Fibroblast of upper back skin (primary cell): ENCODE measurements around the gene FAM222B.
A peak's percentile ranks its signal among the peaks of the same experiment; 100 is the strongest.
"Not testable (repeated sequence)": the region's sequence is repeated elsewhere in the genome, so short reads cannot be mapped to it uniquely, and the experiment has no call there.

ENCODE experiments used
- DNase-seq: peaks from one replicate; pipeline ENCODE4 v3.0.0-alpha.2; 2013

FAM222B gene

GRCh38 chr17:28744104-28744971 is 98.3 kb downstream of the FAM222B start:
- peak; percentile 42 for DNase-seq

GRCh38 chr17:28743243-28744103 is 99.1 kb downstream of the FAM222B start, which contains the start of gene TRAF4:
Gene TRAF4 (plus strand): TSS chr17:28744011. CDS start chr17:28744113, 102 bp downstream.
- DNase-seq, result peak; percentile 87

- DNase-seq, result no peak
These were observed 100.9 kb downstream of the FAM222B start for GRCh38 chr17:28741358-28742349.

GRCh38 chr17:28740406-28741357 is 101.9 kb downstream of the FAM222B start:
- DNase-seq, result no peak

- DNase-seq, result no peak
These were observed 103.8 kb downstream of the FAM222B start for GRCh38 chr17:28738680-28739384.

- no peak for DNase-seq
These were observed 104.6 kb downstream of the FAM222B start for GRCh38 chr17:28737770-28738679.

- no peak for DNase-seq
These were observed 105.3 kb downstream of the FAM222B start for GRCh38 chr17:28737316-28737715.

- DNase-seq, result not testable (repeated sequence)
These were observed 106.4 kb downstream of the FAM222B start for GRCh38 chr17:28735913-28736769.

GRCh38 chr17:28735242-28735722 is 107.3 kb downstream of the FAM222B start:
- no peak for DNase-seq

- no peak for DNase-seq
These were observed 107.8 kb downstream of the FAM222B start for GRCh38 chr17:28734712-28735241.

- no peak for DNase-seq
These were observed 109.2 kb downstream of the FAM222B start for GRCh38 chr17:28733346-28733745.

GRCh38 chr17:28729950-28730330 is 112.7 kb downstream of the FAM222B start:
- DNase-seq, result no peak

GRCh38 chr17:28728364-28729200 is 114.0 kb downstream of the FAM222B start, which contains the start of gene NEK8:
Gene NEK8 (plus strand): TSS chr17:28728788. CDS start chr17:28728814, 26 bp downstream.
- peak; percentile 91 for DNase-seq

GRCh38 chr17:28726627-28727491 is 115.7 kb downstream of the FAM222B start:
- peak; percentile 93 for DNase-seq

GRCh38 chr17:28726226-28726626 is 116.4 kb downstream of the FAM222B start, which contains the start of gene TLCD1:
Gene TLCD1 (minus strand): TSS chr17:28726233. CDS start chr17:28726097, 136 bp downstream.
- peak; percentile 66 for DNase-seq
